ENCODE data around the gene ADGRB2.

DNA sequence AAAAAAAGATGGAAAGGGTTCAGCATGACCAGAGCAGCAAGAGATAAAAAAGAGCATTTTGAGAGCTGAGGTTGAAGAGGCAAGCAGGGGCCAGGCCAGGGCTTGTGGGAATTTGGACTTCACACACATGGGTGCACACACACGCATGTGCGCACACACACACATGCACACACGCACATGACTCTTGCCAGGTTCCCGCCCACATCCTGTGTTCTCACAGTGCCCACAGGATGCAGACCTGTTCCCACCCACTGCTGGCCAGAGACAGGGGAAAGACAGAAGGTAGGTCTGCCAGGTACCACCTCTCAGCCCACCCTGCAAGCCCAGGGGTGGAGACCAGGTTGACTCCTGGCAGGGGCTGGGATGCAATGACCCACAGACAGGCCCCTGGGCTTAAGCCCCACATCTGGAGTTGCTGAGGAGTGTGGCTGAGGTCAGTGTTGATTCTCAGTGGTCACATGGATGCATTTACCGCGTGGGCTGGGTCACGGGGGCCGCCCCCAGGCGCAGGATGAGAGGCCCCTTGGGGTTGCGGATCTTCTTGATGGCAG, 64.7 kb downstream of the ADGRB2 start:
- TF ChIP-seq, protein P1, sequence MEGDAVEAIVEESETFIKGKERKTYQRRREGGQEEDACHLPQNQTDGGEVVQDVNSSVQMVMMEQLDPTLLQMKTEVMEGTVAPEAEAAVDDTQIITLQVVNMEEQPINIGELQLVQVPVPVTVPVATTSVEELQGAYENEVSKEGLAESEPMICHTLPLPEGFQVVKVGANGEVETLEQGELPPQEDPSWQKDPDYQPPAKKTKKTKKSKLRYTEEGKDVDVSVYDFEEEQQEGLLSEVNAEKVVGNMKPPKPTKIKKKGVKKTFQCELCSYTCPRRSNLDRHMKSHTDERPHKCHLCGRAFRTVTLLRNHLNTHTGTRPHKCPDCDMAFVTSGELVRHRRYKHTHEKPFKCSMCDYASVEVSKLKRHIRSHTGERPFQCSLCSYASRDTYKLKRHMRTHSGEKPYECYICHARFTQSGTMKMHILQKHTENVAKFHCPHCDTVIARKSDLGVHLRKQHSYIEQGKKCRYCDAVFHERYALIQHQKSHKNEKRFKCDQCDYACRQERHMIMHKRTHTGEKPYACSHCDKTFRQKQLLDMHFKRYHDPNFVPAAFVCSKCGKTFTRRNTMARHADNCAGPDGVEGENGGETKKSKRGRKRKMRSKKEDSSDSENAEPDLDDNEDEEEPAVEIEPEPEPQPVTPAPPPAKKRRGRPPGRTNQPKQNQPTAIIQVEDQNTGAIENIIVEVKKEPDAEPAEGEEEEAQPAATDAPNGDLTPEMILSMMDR (tag by site-specific recombination; IDR thresholded peaks at IDR 0.05): no peak
- TF ChIP-seq, protein P2, sequence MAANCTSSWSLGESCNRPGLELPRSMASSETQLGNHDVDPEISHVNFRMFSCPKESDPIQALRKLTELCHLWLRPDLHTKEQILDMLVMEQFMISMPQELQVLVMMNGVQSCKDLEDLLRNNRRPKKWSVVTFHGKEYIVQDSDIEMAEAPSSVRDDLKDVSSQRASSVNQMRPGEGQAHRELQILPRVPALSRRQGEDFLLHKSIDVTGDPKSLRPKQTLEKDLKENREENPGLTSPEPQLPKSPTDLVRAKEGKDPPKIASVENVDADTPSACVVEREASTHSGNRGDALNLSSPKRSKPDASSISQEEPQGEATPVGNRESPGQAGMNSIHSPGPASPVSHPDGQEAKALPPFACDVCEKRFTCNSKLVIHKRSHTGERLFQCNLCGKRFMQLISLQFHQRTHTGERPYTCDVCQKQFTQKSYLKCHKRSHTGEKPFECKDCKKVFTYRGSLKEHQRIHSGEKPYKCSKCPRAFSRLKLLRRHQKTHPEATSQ (tag by site-specific recombination; IDR thresholded peaks at IDR 0.05): no peak
- TF ChIP-seq, protein P3, sequence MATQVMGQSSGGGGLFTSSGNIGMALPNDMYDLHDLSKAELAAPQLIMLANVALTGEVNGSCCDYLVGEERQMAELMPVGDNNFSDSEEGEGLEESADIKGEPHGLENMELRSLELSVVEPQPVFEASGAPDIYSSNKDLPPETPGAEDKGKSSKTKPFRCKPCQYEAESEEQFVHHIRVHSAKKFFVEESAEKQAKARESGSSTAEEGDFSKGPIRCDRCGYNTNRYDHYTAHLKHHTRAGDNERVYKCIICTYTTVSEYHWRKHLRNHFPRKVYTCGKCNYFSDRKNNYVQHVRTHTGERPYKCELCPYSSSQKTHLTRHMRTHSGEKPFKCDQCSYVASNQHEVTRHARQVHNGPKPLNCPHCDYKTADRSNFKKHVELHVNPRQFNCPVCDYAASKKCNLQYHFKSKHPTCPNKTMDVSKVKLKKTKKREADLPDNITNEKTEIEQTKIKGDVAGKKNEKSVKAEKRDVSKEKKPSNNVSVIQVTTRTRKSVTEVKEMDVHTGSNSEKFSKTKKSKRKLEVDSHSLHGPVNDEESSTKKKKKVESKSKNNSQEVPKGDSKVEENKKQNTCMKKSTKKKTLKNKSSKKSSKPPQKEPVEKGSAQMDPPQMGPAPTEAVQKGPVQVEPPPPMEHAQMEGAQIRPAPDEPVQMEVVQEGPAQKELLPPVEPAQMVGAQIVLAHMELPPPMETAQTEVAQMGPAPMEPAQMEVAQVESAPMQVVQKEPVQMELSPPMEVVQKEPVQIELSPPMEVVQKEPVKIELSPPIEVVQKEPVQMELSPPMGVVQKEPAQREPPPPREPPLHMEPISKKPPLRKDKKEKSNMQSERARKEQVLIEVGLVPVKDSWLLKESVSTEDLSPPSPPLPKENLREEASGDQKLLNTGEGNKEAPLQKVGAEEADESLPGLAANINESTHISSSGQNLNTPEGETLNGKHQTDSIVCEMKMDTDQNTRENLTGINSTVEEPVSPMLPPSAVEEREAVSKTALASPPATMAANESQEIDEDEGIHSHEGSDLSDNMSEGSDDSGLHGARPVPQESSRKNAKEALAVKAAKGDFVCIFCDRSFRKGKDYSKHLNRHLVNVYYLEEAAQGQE (tag by site-specific recombination; IDR thresholded peaks at IDR 0.05): no peak
- no peak for TF ChIP-seq YY1 (tag by site-specific recombination; IDR thresholded peaks at IDR 0.05)
- no peak for TF ChIP-seq SP2 (tag by site-specific recombination; IDR thresholded peaks at IDR 0.05)
- no peak for TF ChIP-seq ZNF610 (tag by site-specific recombination; IDR thresholded peaks at IDR 0.05; ENCODE audit: borderline replicate concordance)
- no peak for TF ChIP-seq ZNF585B (tag by site-specific recombination; IDR thresholded peaks at IDR 0.05)
- no peak for TF ChIP-seq ZNF274 (IDR thresholded peaks at IDR 0.05; ENCODE audit: low read length)
- no peak for TF ChIP-seq ZNF274 (tag by site-specific recombination; IDR thresholded peaks at IDR 0.05; ENCODE audit: borderline replicate concordance)
- no peak for TF ChIP-seq ZNF423 (tag by site-specific recombination; IDR thresholded peaks at IDR 0.05)
- no peak for TF ChIP-seq ZNF677 (tag by site-specific recombination; IDR thresholded peaks at IDR 0.05)
- TF ChIP-seq, protein P4, sequence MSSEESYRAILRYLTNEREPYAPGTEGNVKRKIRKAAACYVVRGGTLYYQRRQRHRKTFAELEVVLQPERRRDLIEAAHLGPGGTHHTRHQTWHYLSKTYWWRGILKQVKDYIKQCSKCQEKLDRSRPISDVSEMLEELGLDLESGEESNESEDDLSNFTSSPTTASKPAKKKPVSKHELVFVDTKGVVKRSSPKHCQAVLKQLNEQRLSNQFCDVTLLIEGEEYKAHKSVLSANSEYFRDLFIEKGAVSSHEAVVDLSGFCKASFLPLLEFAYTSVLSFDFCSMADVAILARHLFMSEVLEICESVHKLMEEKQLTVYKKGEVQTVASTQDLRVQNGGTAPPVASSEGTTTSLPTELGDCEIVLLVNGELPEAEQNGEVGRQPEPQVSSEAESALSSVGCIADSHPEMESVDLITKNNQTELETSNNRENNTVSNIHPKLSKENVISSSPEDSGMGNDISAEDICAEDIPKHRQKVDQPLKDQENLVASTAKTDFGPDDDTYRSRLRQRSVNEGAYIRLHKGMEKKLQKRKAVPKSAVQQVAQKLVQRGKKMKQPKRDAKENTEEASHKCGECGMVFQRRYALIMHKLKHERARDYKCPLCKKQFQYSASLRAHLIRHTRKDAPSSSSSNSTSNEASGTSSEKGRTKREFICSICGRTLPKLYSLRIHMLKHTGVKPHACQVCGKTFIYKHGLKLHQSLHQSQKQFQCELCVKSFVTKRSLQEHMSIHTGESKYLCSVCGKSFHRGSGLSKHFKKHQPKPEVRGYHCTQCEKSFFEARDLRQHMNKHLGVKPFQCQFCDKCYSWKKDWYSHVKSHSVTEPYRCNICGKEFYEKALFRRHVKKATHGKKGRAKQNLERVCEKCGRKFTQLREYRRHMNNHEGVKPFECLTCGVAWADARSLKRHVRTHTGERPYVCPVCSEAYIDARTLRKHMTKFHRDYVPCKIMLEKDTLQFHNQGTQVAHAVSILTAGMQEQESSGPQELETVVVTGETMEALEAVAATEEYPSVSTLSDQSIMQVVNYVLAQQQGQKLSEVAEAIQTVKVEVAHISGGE (tag by site-specific recombination; conservative IDR thresholded peaks at IDR 0.05; ENCODE audit: low read depth): no peak
- TF ChIP-seq ZNF114 (tag by site-specific recombination; IDR thresholded peaks at IDR 0.05): no peak
- TF ChIP-seq ZNF521 (tag by site-specific recombination; IDR thresholded peaks at IDR 0.05): no peak
- no peak for TF ChIP-seq ZNF707 (tag by site-specific recombination; IDR thresholded peaks at IDR 0.05)
